Mesendoderm (in vitro differentiated cells): ENCODE measurements around the gene C2CD5.
"Not testable (repeated sequence)": the region's sequence is repeated elsewhere in the genome, so short reads cannot be mapped to it uniquely, and the experiment has no call there.

Experiments used
- DNase-seq: peaks from one replicate; pipeline ENCODE4 v3.0.0; 2013
- H2AK5ac ChIP-seq: 2 replicates; pipeline ENCODE4 v1.6.1; 2013; ENCODE audit warnings: low read length, inconsistent platforms
- H2BK120ac ChIP-seq: 2 replicates; pipeline ENCODE4 v1.6.1; 2013; ENCODE audit warnings: low read depth, mild to moderate bottlenecking, low read length, moderate library complexity, mixed read lengths
- H2BK15ac ChIP-seq: replicated peaks from 2 replicates; pipeline ENCODE4 v1.6.1; 2013; ENCODE audit warnings: low read depth, mild to moderate bottlenecking, moderate library complexity
- H2BK5ac ChIP-seq: 2 replicates; pipeline ENCODE4 v1.6.1; 2013; ENCODE audit warnings: low read length, inconsistent platforms
- H3K18ac ChIP-seq: 2 replicates; pipeline ENCODE4 v1.6.1; 2013; ENCODE audit warnings: mild to moderate bottlenecking, low read length, mixed read lengths
- H3K23ac ChIP-seq: one replicate; pipeline ENCODE4 v1.6.1; 2013; ENCODE audit warnings: low read length
- H3K27ac ChIP-seq: 2 replicates; pipeline ENCODE4 v1.5.1; 2013; ENCODE audit warnings: low read depth, mild to moderate bottlenecking, inconsistent platforms, low read length, moderate library complexity
- H3K27me3 ChIP-seq: 2 replicates; pipeline ENCODE4 v1.6.1; 2013; ENCODE audit warnings: low read length, control low read depth, mild to moderate bottlenecking, inconsistent platforms; ENCODE audit not compliant: insufficient read depth, poor library complexity
- H3K36me3 ChIP-seq: 2 replicates; pipeline ENCODE4 v1.6.1; 2013; ENCODE audit warnings: low read length, inconsistent platforms; ENCODE audit not compliant: control insufficient read depth, insufficient read depth
- H3K4ac ChIP-seq: one replicate; pipeline ENCODE4 v1.6.1; 2013; ENCODE audit warnings: low read depth, mild to moderate bottlenecking, low read length, moderate library complexity
- H3K4me1 ChIP-seq: 2 replicates; pipeline ENCODE4 v1.6.1; 2013; ENCODE audit warnings: low read depth, low read length, inconsistent platforms; ENCODE audit not compliant: control insufficient read depth
- H3K4me2 ChIP-seq: 2 replicates; pipeline ENCODE4 v1.6.1; 2013; ENCODE audit warnings: low read length
- H3K4me3 ChIP-seq: 2 replicates; pipeline ENCODE4 v1.5.1; 2013; ENCODE audit warnings: mild to moderate bottlenecking, low read length
- H3K56ac ChIP-seq: one replicate; pipeline ENCODE4 v1.6.1; 2013; ENCODE audit warnings: low read length
- H3K79me1 ChIP-seq: 2 replicates; pipeline ENCODE4 v1.6.1; 2013; ENCODE audit warnings: low read length, inconsistent platforms
- H3K79me2 ChIP-seq: 2 replicates; pipeline ENCODE4 v1.6.1; 2013; ENCODE audit warnings: mild to moderate bottlenecking, low read length; ENCODE audit not compliant: control insufficient read depth, insufficient read depth
- H3K9ac ChIP-seq: 2 replicates; pipeline ENCODE4 v1.6.1; 2013; ENCODE audit warnings: low read length, inconsistent platforms
- H4K5ac ChIP-seq: one replicate; pipeline ENCODE4 v1.6.1; 2013; ENCODE audit warnings: low read length
- H4K8ac ChIP-seq: one replicate; pipeline ENCODE4 v1.6.1; 2013; ENCODE audit warnings: low read depth, mild to moderate bottlenecking, control low read depth, low read length, moderate library complexity
- WGBS: extraction: QIAGEN DNeasy Blood & Tissue Kit; methylation state at CpG from one replicate; pipeline ENCODE4 v1.1.7; 2013; ENCODE audit warnings: low lambda C conversion rate, missing lambda C conversion rate; ENCODE audit not compliant: insufficient coverage; ENCODE audit errors: extremely low coverage; 5-methylcytosine and 5-hydroxymethylcytosine counted together

Gene C2CD5

DNA sequence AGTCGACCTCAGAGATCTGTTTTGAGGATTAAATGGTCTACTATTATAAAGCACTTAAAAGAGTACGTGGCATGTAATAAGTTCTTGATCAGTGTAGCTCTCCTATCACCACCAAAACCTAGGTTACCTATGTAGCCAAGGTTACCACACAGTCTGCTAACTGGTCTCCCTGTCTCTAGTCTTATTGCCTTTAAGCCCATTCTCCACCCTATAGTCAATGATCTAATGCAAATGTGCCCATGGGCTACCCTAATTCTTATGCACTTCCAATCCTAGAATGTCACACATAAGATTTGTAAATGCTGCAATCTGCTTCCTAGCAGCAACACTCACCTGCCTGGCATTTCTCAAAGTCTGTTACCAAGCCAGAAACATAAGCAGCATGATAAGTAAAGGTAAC lies 44.9 kb downstream of the C2CD5 start:
- Histone ChIP-seq H3K4me1 (no peaks in the 10 kb centered on the region), H3K27ac (no peak overlapping the region), H2AK5ac (no peak overlapping the region), H3K27me3 (no peaks in the 10 kb centered on the region), H3K79me1 (no peaks in the 10 kb centered on the region), H2BK5ac (no peak overlapping the region), H3K4me3 (no peak overlapping the region), H3K23ac (no peak overlapping the region), H2BK15ac (no peak overlapping the region), H3K9ac (no peak overlapping the region), H2BK120ac (no peak overlapping the region), H3K56ac (no peak overlapping the region), H3K36me3 (no peaks in the 10 kb centered on the region), H4K8ac (no peak overlapping the region), H3K18ac (no peak overlapping the region), H3K79me2 (no peaks in the 10 kb centered on the region), H3K4me2 (no peak overlapping the region), H4K5ac (no peak overlapping the region), H3K4ac (no peak overlapping the region)
- no CpG with 5 or more reads among the region's 2 CpGs for WGBS
- peak; percentile 45 for DNase-seq

DNA sequence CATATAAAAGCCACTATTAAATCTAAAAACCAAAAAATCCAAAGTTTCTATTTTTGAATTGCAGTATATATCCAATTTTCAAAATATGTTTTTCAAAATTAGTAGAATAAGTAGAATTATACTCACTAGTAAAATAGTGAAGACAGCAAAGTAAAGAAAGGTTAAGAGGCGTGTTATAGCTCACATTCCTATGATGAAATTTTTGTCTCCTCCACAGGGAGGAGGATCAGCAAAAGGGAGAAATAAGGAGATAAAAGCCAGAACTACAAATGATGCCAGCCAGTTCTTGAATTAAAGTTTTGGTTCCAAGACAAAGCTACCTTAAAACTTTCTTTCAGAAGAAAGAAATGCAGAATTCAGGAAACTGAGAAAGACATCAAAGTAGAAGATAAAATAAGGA lies 50.0 kb downstream of the C2CD5 start:
- Histone ChIP-seq H3K4me3 (no peak overlapping the region), H3K36me3 (no peaks in the 10 kb centered on the region), H4K8ac (no peak overlapping the region), H2BK5ac (no peak overlapping the region), H3K9ac (no peak overlapping the region), H3K79me2 (no peaks in the 10 kb centered on the region), H3K23ac (no peak overlapping the region), H3K27me3 (no peaks in the 10 kb centered on the region), H3K4me1 (no peaks in the 10 kb centered on the region), H3K4me2 (no peak overlapping the region), H4K5ac (no peak overlapping the region), H3K27ac (no peak overlapping the region), H3K4ac (no peak overlapping the region), H3K18ac (no peak overlapping the region), H3K79me1 (no peaks in the 10 kb centered on the region), H2AK5ac (no peak overlapping the region), H3K56ac (no peak overlapping the region), H2BK120ac (no peak overlapping the region), H2BK15ac (no peak overlapping the region)
- DNase-seq: peak; percentile 19
- no CpG with 5 or more reads among the region's 1 CpG for WGBS

DNA sequence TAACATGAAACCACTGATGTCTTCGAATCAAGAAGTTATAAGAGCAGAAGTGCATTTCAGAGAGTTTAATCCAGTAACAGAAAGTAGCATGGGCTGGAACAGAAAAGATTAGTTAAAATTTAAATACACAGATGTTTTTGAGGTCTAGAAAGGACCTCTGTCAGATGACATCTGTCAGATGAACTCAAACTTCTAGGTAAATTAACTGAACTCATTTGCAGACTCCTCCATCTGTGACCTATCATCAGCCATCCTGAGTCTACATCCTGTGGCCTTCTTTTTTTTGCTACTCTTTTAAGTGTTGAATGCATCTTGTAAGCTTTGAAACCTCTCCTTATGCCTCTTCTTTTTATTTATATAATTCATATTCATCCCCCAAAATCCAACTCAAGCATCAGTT lies 53.3 kb downstream of the C2CD5 start:
- no peak overlapping the region for H4K8ac ChIP-seq
- no peak overlapping the region for H3K4me2 ChIP-seq
- no peaks in the 10 kb centered on the region for H3K36me3 ChIP-seq
- no peak overlapping the region for H4K5ac ChIP-seq
- H3K56ac ChIP-seq: no peak overlapping the region
- H2BK5ac ChIP-seq: no peak overlapping the region
- H3K79me2 ChIP-seq: no peaks in the 10 kb centered on the region
- H3K4me3 ChIP-seq: no peak overlapping the region
- H3K4ac ChIP-seq: no peak overlapping the region
- no peak for DNase-seq
- H3K27me3 ChIP-seq: no peaks in the 10 kb centered on the region
- no peak overlapping the region for H2BK120ac ChIP-seq
- no peaks in the 10 kb centered on the region for H3K4me1 ChIP-seq
- no peak overlapping the region for H3K9ac ChIP-seq
- H3K79me1 ChIP-seq: no peaks in the 10 kb centered on the region
- no peak overlapping the region for H3K18ac ChIP-seq
- WGBS: no CpG with 5 or more reads among the region's 1 CpG
- H3K27ac ChIP-seq: no peak overlapping the region
- H3K23ac ChIP-seq: no peak overlapping the region
- no peak overlapping the region for H2BK15ac ChIP-seq
- H2AK5ac ChIP-seq: no peak overlapping the region

DNA sequence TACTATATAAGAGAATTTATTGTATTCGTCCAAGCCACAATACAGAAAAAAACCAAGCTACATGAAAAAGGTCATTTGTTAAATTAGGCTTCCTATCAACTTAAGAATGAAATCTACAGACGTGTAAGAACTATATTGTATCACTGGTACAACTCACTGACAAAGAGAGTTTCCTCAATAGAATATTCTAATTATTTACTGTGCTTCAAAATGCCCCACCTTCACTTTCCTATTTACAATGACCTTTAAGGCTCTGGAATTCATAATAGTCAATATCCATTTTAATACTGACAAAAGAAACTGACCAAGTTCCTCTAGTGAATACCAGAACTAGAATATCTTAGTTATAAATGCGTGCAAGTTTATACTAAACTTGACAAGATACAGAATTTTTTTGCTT lies 55.9 kb downstream of the C2CD5 start:
- no peak overlapping the region for H3K18ac ChIP-seq
- no peaks in the 10 kb centered on the region for H3K36me3 ChIP-seq

DNA sequence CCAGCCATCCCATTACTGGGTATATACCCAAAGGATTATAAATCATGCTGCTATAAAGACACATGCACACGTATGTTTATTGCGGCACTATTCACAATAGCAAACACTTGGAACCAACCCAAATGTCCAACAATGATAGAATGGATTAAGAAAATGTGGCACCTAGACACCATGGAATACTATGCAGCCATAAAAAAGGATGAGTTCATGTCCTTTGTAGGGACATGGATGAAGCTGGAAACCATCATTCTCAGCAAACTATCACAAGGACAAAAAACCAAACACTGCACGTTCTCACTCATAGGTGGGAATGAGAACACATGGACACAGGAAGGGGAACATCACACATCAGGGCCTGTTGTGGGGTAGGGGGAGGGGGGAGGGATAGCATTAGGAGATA lies 56.7 kb downstream of the C2CD5 start:
- not testable (repeated sequence) for H3K27me3 ChIP-seq, DNase-seq, H3K36me3 ChIP-seq, H3K23ac ChIP-seq, H2BK120ac ChIP-seq, H3K4me2 ChIP-seq, H4K8ac ChIP-seq, H3K27ac ChIP-seq, H3K4ac ChIP-seq, H2AK5ac ChIP-seq, H3K56ac ChIP-seq, H3K9ac ChIP-seq, H2BK15ac ChIP-seq, H3K4me3 ChIP-seq, H3K79me2 ChIP-seq, H3K79me1 ChIP-seq, H3K18ac ChIP-seq, H3K4me1 ChIP-seq, H2BK5ac ChIP-seq, H4K5ac ChIP-seq
- no CpG with 5 or more reads among the region's 3 CpGs for WGBS

More for the DNA sequence above, 55.9 kb downstream of the C2CD5 start:
- H3K4me1 ChIP-seq: no peaks in the 10 kb centered on the region
- H3K27ac ChIP-seq: no peak overlapping the region
- no peak overlapping the region for H3K4ac ChIP-seq
- H4K8ac ChIP-seq: no peak overlapping the region
- no peak overlapping the region for H3K4me3 ChIP-seq
- H4K5ac ChIP-seq: no peak overlapping the region
- H2AK5ac ChIP-seq: no peak overlapping the region
- H3K9ac ChIP-seq: no peak overlapping the region
- WGBS: no CpG with 5 or more reads among the region's 3 CpGs
- no peak for DNase-seq
- no peak overlapping the region for H2BK120ac ChIP-seq
- H2BK15ac ChIP-seq: no peak overlapping the region
- no peak overlapping the region for H3K23ac ChIP-seq
- no peak overlapping the region for H3K56ac ChIP-seq
- no peaks in the 10 kb centered on the region for H3K79me1 ChIP-seq
- H2BK5ac ChIP-seq: no peak overlapping the region
- H3K4me2 ChIP-seq: no peak overlapping the region
- no peaks in the 10 kb centered on the region for H3K27me3 ChIP-seq
- H3K79me2 ChIP-seq: no peaks in the 10 kb centered on the region

DNA sequence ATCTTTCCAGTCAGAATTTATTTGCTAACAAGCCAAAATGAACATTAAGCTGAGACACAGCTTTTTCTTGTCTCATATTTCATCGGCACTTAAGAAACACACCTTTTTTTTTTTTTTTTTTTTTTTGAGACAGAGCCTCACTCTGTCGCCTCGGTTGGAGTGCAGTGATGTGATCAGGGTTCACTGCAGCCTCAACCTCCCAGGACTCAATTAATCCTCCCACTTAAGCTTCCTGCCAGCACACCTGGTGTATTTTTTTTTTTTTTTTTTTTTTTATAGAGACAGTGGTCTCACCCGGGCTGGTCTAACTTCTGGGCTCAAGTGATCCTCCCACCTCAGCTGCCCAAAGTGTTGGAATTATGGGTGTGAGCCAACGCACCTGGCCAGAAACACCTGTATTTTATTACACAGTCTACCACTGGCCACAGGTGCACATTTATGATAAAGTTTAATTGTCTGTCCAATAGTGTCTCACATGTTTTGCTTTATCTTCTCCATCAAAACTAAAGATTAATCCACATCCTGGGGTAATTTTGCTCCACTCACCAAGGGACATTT lies 62.7 kb downstream of the C2CD5 start:
- H3K4me3 ChIP-seq: no peak overlapping the region
- no peak overlapping the region for H3K27ac ChIP-seq
- no peak overlapping the region for H2AK5ac ChIP-seq
- no peak overlapping the region for H2BK5ac ChIP-seq
- no peak overlapping the region for H3K9ac ChIP-seq
- no peak overlapping the region for H4K8ac ChIP-seq
- H2BK15ac ChIP-seq: no peak overlapping the region
- no peak overlapping the region for H3K23ac ChIP-seq
- no peaks in the 10 kb centered on the region for H3K4me1 ChIP-seq
- no peaks in the 10 kb centered on the region for H3K79me1 ChIP-seq
- H3K36me3 ChIP-seq: no peaks in the 10 kb centered on the region
- H3K4me2 ChIP-seq: no peak overlapping the region
- H3K79me2 ChIP-seq: no peaks in the 10 kb centered on the region
- no peak overlapping the region for H2BK120ac ChIP-seq
- H3K27me3 ChIP-seq: no peaks in the 10 kb centered on the region
- DNase-seq: no peak
- no peak overlapping the region for H3K4ac ChIP-seq
- no peak overlapping the region for H3K18ac ChIP-seq
- no peak overlapping the region for H4K5ac ChIP-seq
- no peak overlapping the region for H3K56ac ChIP-seq
- no CpG with 5 or more reads among the region's 5 CpGs for WGBS
